Natural killer cell (primary cell): ENCODE data around the gene SEPTIN8. TPM values are rescaled to one million over a fixed set of nuclear protein-coding genes. Genes with fewer than 3 reads are reported as not detected.

Experiments
- ATAC-seq, 3 donors: fragments of 150-1000 bp in 2 of 3; fragments of 200-7000 bp in 1 of 3; cut with Tn5 transposase; 1 replicate in 1 of 3; 2 replicates in 2 of 3; pipeline ENCODE4 v1.10.0; 2021; ENCODE audit warnings: mild to moderate bottlenecking in 2 of 3, moderate library complexity in 2 of 3
- DNase-seq, 2 donors: peaks; one replicate each; pipeline versions ENCODE4 v3.0.0 to v3.0.0-alpha.2; 2013 to 2021; ENCODE audit warnings: mixed read lengths in 1 of 2
- H3K27ac ChIP-seq: one replicate; pipeline ENCODE4 v1.5.1; 2013; ENCODE audit warnings: mild to moderate bottlenecking, low read length
- H3K27me3 ChIP-seq: one replicate; pipeline ENCODE4 v1.6.1; 2013; ENCODE audit warnings: low read length; ENCODE audit not compliant: control insufficient read depth, insufficient read depth
- H3K36me3 ChIP-seq: one replicate; pipeline ENCODE4 v1.6.1; 2013; ENCODE audit warnings: low read length; ENCODE audit not compliant: control insufficient read depth, insufficient read depth
- H3K4me1 ChIP-seq: one replicate; pipeline ENCODE4 v1.6.1; 2013; ENCODE audit warnings: low read length; ENCODE audit not compliant: control insufficient read depth, insufficient read depth
- H3K4me3 ChIP-seq: one replicate; pipeline ENCODE4 v1.5.1; 2013; ENCODE audit warnings: low read length
- H3K9me3 ChIP-seq: one replicate; pipeline ENCODE4 v1.6.1; 2013; ENCODE audit warnings: low read length; ENCODE audit not compliant: control insufficient read depth, insufficient read depth
- H3K27ac Mint-ChIP-seq, 2 donors: one replicate each; pipeline ENCODE4 v1.8.0; 2022; ENCODE audit warnings: mild to moderate bottlenecking in 2 of 2, mixed read lengths in 2 of 2, moderate library complexity in 1 of 2
- H3K27me3 Mint-ChIP-seq, 2 donors: one replicate each; pipeline ENCODE4 v1.8.0; 2022; ENCODE audit warnings: low read depth in 2 of 2, mixed read lengths in 2 of 2
- H3K36me3 Mint-ChIP-seq: one replicate; pipeline ENCODE4 v1.8.0; 2022; ENCODE audit warnings: mixed read lengths
- H3K4me1 Mint-ChIP-seq, 2 donors: one replicate each; pipeline ENCODE4 v1.8.0; 2022; ENCODE audit warnings: mixed read lengths in 2 of 2
- H3K4me3 Mint-ChIP-seq: one replicate; pipeline ENCODE4 v1.8.0; 2022; ENCODE audit warnings: mild to moderate bottlenecking, moderate library complexity, mixed read lengths
- H3K9me3 Mint-ChIP-seq, 2 donors: one replicate each; pipeline ENCODE4 v1.8.0; 2022; ENCODE audit warnings: mixed read lengths in 2 of 2
- WGBS: methylation state at CpG from one replicate; pipeline ENCODE4 v1.1.7; 2013; ENCODE audit warnings: missing lambda C conversion rate; ENCODE audit not compliant: insufficient coverage; 5-methylcytosine and 5-hydroxymethylcytosine counted together
- intact Hi-C: fragments of 100-400 bp; cut with micrococcal nuclease; formaldehyde crosslinking; loops from one replicate; pipeline ENCODE4 v1.14.2; 2022
- total RNA-seq, 4 donors: library from RNA; stranded (reverse); fragments of 120-200 nt in 1 of 4; gene quantifications; one replicate each; pipeline versions ENCODE4 v1.2.3 to v1.2.4, GENCODE V29; 2013 to 2022
- TF ChIP-seq, protein P1 (sequence below): fragments of 200-600 bp; IDR thresholded peaks from one replicate; pipeline ENCODE4 v1.8.0; 2022; ENCODE audit warnings: antibody characterized with exemption

SEPTIN8 gene
- total RNA-seq, 3 donors from 2014 or later (not counting 1 experiment from before 2014, with no cell fraction given): 5.2 to 17.0 (median 9.4) TPM

GRCh38 chr5:132753135-132753987 lies 23.7 kb downstream of the SEPTIN8 start:
- H3K36me3 ChIP-seq: no peaks in the 10 kb centered on the region
- 93% methylated on average over 2 of the region's 2 CpGs for WGBS
- H3K27me3 ChIP-seq: no peaks in the 10 kb centered on the region
- Mint-ChIP-seq H3K27me3 (peaks cover 0 to 8% of the 10 kb centered on the region in 2 donors), H3K27ac (no peak overlapping the region), H3K4me3 (no peak overlapping the region), H3K9me3 (no peaks in the 10 kb centered on the region), H3K4me1 (no peaks in the 10 kb centered on the region), H3K36me3 (no peaks in the 10 kb centered on the region)
- H3K4me3 ChIP-seq: no peak overlapping the region
- H3K4me1 ChIP-seq: no peaks in the 10 kb centered on the region
- intact Hi-C loops: no loop called here
- TF ChIP-seq, protein P1, sequence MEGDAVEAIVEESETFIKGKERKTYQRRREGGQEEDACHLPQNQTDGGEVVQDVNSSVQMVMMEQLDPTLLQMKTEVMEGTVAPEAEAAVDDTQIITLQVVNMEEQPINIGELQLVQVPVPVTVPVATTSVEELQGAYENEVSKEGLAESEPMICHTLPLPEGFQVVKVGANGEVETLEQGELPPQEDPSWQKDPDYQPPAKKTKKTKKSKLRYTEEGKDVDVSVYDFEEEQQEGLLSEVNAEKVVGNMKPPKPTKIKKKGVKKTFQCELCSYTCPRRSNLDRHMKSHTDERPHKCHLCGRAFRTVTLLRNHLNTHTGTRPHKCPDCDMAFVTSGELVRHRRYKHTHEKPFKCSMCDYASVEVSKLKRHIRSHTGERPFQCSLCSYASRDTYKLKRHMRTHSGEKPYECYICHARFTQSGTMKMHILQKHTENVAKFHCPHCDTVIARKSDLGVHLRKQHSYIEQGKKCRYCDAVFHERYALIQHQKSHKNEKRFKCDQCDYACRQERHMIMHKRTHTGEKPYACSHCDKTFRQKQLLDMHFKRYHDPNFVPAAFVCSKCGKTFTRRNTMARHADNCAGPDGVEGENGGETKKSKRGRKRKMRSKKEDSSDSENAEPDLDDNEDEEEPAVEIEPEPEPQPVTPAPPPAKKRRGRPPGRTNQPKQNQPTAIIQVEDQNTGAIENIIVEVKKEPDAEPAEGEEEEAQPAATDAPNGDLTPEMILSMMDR: no peak
- DNase-seq (no peak), ATAC-seq (peak in 1 of 3 donors; percentile 37)
- no peaks in the 10 kb centered on the region for H3K9me3 ChIP-seq
- no peak overlapping the region for H3K27ac ChIP-seq

- WGBS: 80% methylated on average over 1 of the region's 1 CpG
- Histone ChIP-seq H3K27ac (no peak overlapping the region), H3K9me3 (no peaks in the 10 kb centered on the region), H3K4me1 (no peaks in the 10 kb centered on the region), H3K36me3 (no peaks in the 10 kb centered on the region), H3K27me3 (no peaks in the 10 kb centered on the region), H3K4me3 (no peak overlapping the region)
- no peak for ATAC-seq
- intact Hi-C loops: no loop called here
- H3K4me1 Mint-ChIP-seq: no peaks in the 10 kb centered on the region
- H3K9me3 Mint-ChIP-seq: no peaks in the 10 kb centered on the region
- H3K27me3 Mint-ChIP-seq: peaks cover 0 to 10% of the 10 kb centered on the region in 2 donors
- H3K4me3 Mint-ChIP-seq: no peak overlapping the region
- no peak overlapping the region for H3K27ac Mint-ChIP-seq
- no peaks in the 10 kb centered on the region for H3K36me3 Mint-ChIP-seq
- no peak for DNase-seq
- TF ChIP-seq, protein P1: no peak
Observed at GRCh38 chr5:132752581-132753125, 24.4 kb downstream of the SEPTIN8 start.

DNA sequence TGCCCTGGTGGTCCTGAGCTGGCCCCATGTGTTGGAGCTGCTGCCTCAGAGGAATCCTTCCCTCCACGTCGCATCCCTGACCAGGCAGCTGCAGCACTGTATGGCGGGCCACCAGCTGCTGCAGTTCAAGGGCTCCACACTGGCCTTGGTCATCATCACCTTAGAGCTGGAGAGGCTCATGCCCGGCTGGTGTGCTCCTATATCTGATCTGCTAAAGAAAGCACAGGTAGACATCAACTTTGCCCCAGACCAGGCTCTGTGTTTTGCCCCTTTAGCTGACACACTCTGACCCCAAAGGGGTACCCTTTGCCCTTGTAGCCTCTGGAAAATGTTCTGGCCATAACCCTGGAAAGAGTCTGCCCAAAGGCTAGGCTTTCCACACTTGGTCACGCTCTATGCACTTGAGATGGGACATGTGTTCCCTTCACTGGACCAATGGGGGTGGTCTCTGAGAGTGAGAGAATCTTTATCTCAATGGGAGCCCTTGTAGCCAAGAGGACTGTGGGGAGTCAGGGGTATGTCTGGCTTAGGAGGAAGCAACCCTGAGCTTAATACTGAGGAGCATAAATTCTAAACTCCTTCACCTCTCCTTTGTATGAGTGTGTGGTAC lies 25.0 kb downstream of the SEPTIN8 start:
- H3K27ac Mint-ChIP-seq: no peak overlapping the region
- DNase-seq (no peak), ATAC-seq (no peak)
- no peaks in the 10 kb centered on the region for H3K36me3 Mint-ChIP-seq
- Histone ChIP-seq H3K36me3 (no peaks in the 10 kb centered on the region), H3K9me3 (no peaks in the 10 kb centered on the region), H3K4me3 (no peak overlapping the region), H3K27ac (no peak overlapping the region), H3K27me3 (peaks cover 2% of the 10 kb centered on the region), H3K4me1 (peaks cover 2% of the 10 kb centered on the region)
- H3K4me1 Mint-ChIP-seq: no peaks in the 10 kb centered on the region
- TF ChIP-seq, protein P1: no peak
- peaks cover 0 to 10% of the 10 kb centered on the region in 2 donors for H3K27me3 Mint-ChIP-seq
- H3K9me3 Mint-ChIP-seq: no peaks in the 10 kb centered on the region
- intact Hi-C loops: no loop called here
- no peak overlapping the region for H3K4me3 Mint-ChIP-seq
- 94% methylated on average over 5 of the region's 5 CpGs for WGBS
